Brain microvascular endothelial cell (primary cell): ENCODE results near the gene SPDEF.

Source experiments
- DNase-seq: peaks from one replicate; pipeline ENCODE4 v3.0.0-alpha.2; 2020
- H3K27ac ChIP-seq: fragments of 250-450 bp; sonication (Bioruptor Pico); 2 replicates; pipeline ENCODE4 v1.5.1; 2020; ENCODE audit warnings: mild to moderate bottlenecking, moderate library complexity
- H3K27me3 ChIP-seq: fragments of 250-450 bp; sonication (Bioruptor Pico); replicated peaks from 2 replicates; pipeline ENCODE4 v1.5.1; 2020; ENCODE audit warnings: mild to moderate bottlenecking
- H3K36me3 ChIP-seq: fragments of 250-450 bp; sonication (Bioruptor Pico); replicated peaks from 2 replicates; pipeline ENCODE4 v1.5.1; 2020; ENCODE audit warnings: mild to moderate bottlenecking
- H3K4me3 ChIP-seq: 2 replicates; pipeline ENCODE4 v1.5.1; 2011; ENCODE audit warnings: low read depth, mild to moderate bottlenecking, control low read depth, low read length, moderate library complexity
- CTCF ChIP-seq: IDR thresholded peaks from 2 replicates; pipeline ENCODE4 v1.5.1; 2011; ENCODE audit warnings: low read depth, mild to moderate bottlenecking, moderate library complexity, low read length, control low read depth, inconsistent platforms; ENCODE audit errors: missing control alignments
- in situ Hi-C: cut with HindIII; loops from 2 replicates; pipeline ENCODE4 v1.10.0; 2017; ENCODE audit warnings: low sequenced_read_pairs, low pct_ligation_motif_present

The SPDEF gene

GRCh38 chr6:34510299-34510698 lies 45.8 kb downstream of the SPDEF start:
- Histone ChIP-seq H3K4me3 (no peak overlapping the region), H3K27ac (no peak overlapping the region), H3K36me3 (no peaks in the 10 kb centered on the region), H3K27me3 (peaks cover 15% of the 10 kb centered on the region)
- DNase-seq = no peak
- in situ Hi-C loops = no loop called here
- no peak for TF ChIP-seq CTCF

DNA sequence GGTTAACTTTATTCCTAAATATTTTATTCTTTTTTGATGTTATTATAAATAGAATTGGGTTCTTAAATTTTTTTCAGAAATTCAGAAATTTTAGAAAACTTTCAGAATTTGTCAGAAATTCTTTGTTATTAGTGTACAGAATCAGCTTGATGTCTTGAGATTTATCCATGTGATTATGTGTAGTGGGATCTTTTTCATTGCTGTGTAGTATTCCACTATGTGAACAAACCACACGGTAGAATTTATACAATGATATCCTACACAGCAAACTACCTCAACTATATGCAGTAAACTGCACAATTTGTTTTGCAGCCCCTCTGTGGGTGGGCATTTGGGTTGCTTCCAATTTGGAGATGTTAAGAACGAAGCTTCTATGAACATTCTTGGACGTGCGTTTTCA lies 46.3 kb downstream of the SPDEF start:
- in situ Hi-C loops = no loop called here
- no peak for DNase-seq
- H3K4me3 ChIP-seq = no peak overlapping the region
- TF ChIP-seq CTCF = no peak
- no peak overlapping the region for H3K27ac ChIP-seq
- H3K36me3 ChIP-seq = no peaks in the 10 kb centered on the region
- H3K27me3 ChIP-seq = peaks cover 10% of the 10 kb centered on the region

GRCh38 chr6:34508425-34508824 lies 47.7 kb downstream of the SPDEF start:
- Histone ChIP-seq H3K27me3 (no peaks in the 10 kb centered on the region), H3K36me3 (no peaks in the 10 kb centered on the region), H3K4me3 (no peak overlapping the region), H3K27ac (no peak overlapping the region)
- TF ChIP-seq CTCF = peak; percentile 36
- in situ Hi-C loops = no loop called here
- no peak for DNase-seq

DNA sequence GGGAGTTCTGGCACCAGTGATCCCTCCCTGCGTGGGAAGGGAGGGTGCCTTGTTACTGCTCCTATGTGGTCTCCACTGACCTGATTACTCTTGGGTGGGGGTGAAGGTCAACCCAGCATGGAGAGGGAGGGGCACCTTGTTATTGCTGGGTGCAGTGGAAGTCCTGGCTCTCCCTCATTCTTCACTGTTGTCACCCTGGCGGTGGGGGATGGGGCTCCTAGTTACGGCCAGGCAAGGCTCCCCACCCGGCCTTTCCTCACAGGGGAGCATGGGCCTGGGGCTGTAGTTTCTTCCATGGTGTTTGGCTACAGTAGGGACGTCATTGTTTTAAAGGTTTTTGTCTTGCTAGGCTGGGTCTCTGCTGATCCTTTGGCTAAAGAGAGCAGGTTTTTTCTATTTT lies 49.4 kb downstream of the SPDEF start:
- Histone ChIP-seq H3K27ac (no peak overlapping the region), H3K36me3 (no peaks in the 10 kb centered on the region), H3K4me3 (no peak overlapping the region), H3K27me3 (no peaks in the 10 kb centered on the region)
- DNase-seq = no peak
- no peak for TF ChIP-seq CTCF
- in situ Hi-C loops = no loop called here

GRCh38 chr6:34497411-34497810 lies 58.7 kb downstream of the SPDEF start:
- Histone ChIP-seq H3K27ac (no peak overlapping the region), H3K27me3 (no peaks in the 10 kb centered on the region), H3K4me3 (no peak overlapping the region), H3K36me3 (no peaks in the 10 kb centered on the region)
- DNase-seq = no peak
- in situ Hi-C loops = no loop called here
- TF ChIP-seq CTCF = no peak

- no peak for DNase-seq
- TF ChIP-seq CTCF = no peak
- no peaks in the 10 kb centered on the region for H3K27me3 ChIP-seq
- H3K4me3 ChIP-seq = no peak overlapping the region
- H3K27ac ChIP-seq = no peak overlapping the region
- in situ Hi-C loops = no loop called here
- no peaks in the 10 kb centered on the region for H3K36me3 ChIP-seq
These were observed 59.9 kb downstream of the SPDEF start for GRCh38 chr6:34496103-34496685.
